ENCODE measurements around the gene FLOT1. TPM values are rescaled to one million over a fixed set of nuclear protein-coding genes. Genes with fewer than 3 reads are reported as not detected.
A peak's percentile ranks its signal among the peaks of the same experiment; 100 is the strongest.

FLOT1 gene
- total RNA-seq, 1 donor from 2014 or later: 80.3 TPM

DNA sequence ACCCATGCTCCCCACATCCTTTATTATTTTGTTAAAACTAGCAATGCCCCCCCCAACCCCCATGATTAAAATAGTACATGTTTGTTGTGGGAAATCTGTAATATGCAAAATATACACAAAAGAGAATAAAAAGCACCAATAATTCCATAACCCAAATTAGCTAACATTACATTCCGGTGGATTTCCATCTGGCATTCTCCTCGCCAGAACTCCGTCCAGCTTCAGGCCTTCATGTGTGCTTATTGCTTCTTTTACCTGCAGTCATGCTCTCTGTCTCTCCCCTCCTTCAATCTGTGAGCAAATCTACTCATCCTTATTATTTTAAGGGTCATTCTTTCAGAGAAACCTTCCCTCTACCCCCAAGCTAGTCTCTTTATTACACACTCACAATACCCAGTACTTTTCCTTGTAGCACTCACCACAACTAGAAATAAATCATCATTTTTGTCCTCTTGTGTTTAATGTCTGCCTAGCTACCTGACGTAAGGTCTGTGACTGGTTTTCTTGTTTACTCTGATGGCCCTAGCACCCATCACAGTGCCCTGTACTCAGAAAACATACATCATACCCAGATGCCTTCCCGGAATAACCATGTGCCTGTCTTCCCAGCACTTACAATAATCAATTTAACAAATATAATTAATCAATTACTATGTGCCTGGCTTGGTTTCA is 27.5 kb upstream of the FLOT1 start:
- Mint-ChIP-seq H3K9me3 (peaks cover 4% of the 10 kb centered on the region), H3K4me3 (peak overlapping the region; percentile 71), H3K36me3 (no peaks in the 10 kb centered on the region), H3K4me1 (peaks cover 62% of the 10 kb centered on the region), H3K27me3 (ENCODE audit: insufficient read depth, low read depth) (peaks cover 10% of the 10 kb centered on the region), H3K27ac (peak overlapping the region; percentile 38)
- Histone ChIP-seq H3K9me3 (ENCODE audit: low read depth) (no peaks in the 10 kb centered on the region), H3K9ac (no peak overlapping the region), H3K36me3 (no peaks in the 10 kb centered on the region), H3K79me2 (ENCODE audit: low read depth) (no peaks in the 10 kb centered on the region), H3F3A (ENCODE audit: low read depth) (peaks cover under 1% of the 10 kb centered on the region), H4K20me1 (ENCODE audit: low read depth) (no peaks in the 10 kb centered on the region), H3K4me3 (no peak overlapping the region), H3K4me2 (peak overlapping the region; percentile 62), H2AFZ (replicated peaks) (peak overlapping the region; percentile 74), H3K4me1 (peaks cover 19% of the 10 kb centered on the region), H3K27ac (no peak overlapping the region), H3K27me3 (no peaks in the 10 kb centered on the region)
- DNase-seq (ENCODE audit: low spot score): no peak
- TF ChIP-seq, protein P1, sequence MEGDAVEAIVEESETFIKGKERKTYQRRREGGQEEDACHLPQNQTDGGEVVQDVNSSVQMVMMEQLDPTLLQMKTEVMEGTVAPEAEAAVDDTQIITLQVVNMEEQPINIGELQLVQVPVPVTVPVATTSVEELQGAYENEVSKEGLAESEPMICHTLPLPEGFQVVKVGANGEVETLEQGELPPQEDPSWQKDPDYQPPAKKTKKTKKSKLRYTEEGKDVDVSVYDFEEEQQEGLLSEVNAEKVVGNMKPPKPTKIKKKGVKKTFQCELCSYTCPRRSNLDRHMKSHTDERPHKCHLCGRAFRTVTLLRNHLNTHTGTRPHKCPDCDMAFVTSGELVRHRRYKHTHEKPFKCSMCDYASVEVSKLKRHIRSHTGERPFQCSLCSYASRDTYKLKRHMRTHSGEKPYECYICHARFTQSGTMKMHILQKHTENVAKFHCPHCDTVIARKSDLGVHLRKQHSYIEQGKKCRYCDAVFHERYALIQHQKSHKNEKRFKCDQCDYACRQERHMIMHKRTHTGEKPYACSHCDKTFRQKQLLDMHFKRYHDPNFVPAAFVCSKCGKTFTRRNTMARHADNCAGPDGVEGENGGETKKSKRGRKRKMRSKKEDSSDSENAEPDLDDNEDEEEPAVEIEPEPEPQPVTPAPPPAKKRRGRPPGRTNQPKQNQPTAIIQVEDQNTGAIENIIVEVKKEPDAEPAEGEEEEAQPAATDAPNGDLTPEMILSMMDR (IDR thresholded peaks at IDR 0.05): no peak
- TF ChIP-seq EZH2 (IDR thresholded peaks at IDR 0.05): no peak
- no peak for TF ChIP-seq EZH2phosphoT487 (IDR thresholded peaks at IDR 0.05)

DNA sequence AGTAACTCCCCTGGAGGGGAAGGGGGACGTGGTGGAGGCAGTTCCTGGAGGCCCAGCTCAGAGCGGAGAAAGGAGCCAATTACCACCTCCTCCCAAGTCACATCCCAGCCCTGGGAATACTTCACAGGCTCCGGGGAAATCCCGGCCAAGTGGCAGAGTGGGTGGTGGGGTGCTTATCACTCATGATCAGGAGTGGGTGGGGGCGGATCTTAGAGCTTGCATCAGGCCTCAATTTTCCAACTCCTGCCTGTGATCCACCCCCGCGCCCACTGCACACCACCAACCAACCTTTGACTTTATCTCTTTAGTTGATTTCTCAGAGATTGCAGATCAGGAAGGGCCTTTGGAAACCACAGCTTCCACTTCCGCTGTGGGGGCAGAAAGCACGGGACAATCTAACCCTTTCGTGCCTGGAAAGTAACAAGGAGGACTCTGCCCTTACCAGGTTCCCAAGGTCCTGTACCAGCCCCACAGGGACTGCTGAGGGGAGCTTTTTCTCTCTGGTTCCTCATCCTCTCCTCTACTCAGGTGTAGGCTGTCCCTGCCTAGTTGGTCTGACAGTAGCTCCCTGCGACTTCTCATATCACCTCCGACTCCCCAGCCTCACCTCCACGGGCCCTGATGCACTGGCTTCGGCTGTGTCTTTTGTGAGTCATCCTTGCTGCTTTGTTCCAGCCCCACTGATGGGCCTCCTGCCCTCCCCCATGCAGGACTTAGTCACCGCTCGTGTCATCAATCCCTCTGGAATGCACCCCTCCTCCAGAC is 26.8 kb upstream of the FLOT1 start:
- Histone ChIP-seq H3K4me1 (peaks cover 26% of the 10 kb centered on the region), H4K20me1 (ENCODE audit: low read depth) (no peaks in the 10 kb centered on the region), H3K9ac (no peak overlapping the region), H2AFZ (replicated peaks) (peak overlapping the region; percentile 74), H3K4me3 (no peak overlapping the region), H3K27ac (no peak overlapping the region), H3K4me2 (peak overlapping the region; percentile 62), H3K36me3 (no peaks in the 10 kb centered on the region), H3K9me3 (ENCODE audit: low read depth) (no peaks in the 10 kb centered on the region), H3F3A (ENCODE audit: low read depth) (peaks cover 8% of the 10 kb centered on the region), H3K79me2 (ENCODE audit: low read depth) (no peaks in the 10 kb centered on the region), H3K27me3 (no peaks in the 10 kb centered on the region)
- Mint-ChIP-seq H3K9me3 (peaks cover 4% of the 10 kb centered on the region), H3K4me3 (peak overlapping the region; percentile 71), H3K27ac (peak overlapping the region; percentile 87), H3K27me3 (ENCODE audit: insufficient read depth, low read depth) (peaks cover 10% of the 10 kb centered on the region), H3K36me3 (no peaks in the 10 kb centered on the region), H3K4me1 (peaks cover 69% of the 10 kb centered on the region)
- TF ChIP-seq EZH2 (IDR thresholded peaks at IDR 0.05): no peak
- no peak for TF ChIP-seq EZH2phosphoT487 (IDR thresholded peaks at IDR 0.05)
- TF ChIP-seq, protein P1 (IDR thresholded peaks at IDR 0.05): no peak
- peak; percentile 57 for DNase-seq (ENCODE audit: low spot score)

DNA sequence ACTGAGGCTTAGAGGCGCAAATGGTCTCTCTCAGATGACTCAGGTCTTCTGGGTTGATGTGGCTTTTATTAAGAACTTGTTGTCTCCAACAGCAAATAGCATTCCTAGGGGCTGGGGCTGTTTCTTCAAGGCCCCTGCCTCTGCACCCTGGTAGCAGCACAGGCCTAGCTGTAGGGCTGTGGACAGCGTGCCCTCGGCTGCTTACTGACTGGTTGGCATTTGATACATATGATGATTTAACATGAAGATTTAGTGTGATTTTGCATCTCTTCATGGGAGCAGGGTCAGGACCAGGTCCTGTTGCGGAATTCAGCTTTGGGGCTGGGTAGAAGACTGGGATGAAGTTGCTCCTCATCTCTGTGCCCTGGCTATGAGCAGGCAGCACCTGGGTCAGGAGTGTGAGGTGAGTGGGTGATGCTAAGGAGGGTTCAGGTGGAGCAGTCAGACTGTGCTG is 26.2 kb upstream of the FLOT1 start:
- Mint-ChIP-seq H3K27ac (peak overlapping the region; percentile 87), H3K27me3 (ENCODE audit: insufficient read depth, low read depth) (peaks cover 10% of the 10 kb centered on the region), H3K4me1 (peaks cover 70% of the 10 kb centered on the region), H3K4me3 (peak overlapping the region; percentile 39), H3K9me3 (peaks cover 4% of the 10 kb centered on the region), H3K36me3 (no peaks in the 10 kb centered on the region)
- H3K9me3 ChIP-seq (ENCODE audit: low read depth): no peaks in the 10 kb centered on the region
- no peaks in the 10 kb centered on the region for H3K27me3 ChIP-seq
- no peaks in the 10 kb centered on the region for H4K20me1 ChIP-seq (ENCODE audit: low read depth)
- no peak for TF ChIP-seq EZH2phosphoT487 (IDR thresholded peaks at IDR 0.05)
- TF ChIP-seq, protein P1 (IDR thresholded peaks at IDR 0.05): no peak
- no peak for TF ChIP-seq EZH2 (IDR thresholded peaks at IDR 0.05)
- peaks cover 14% of the 10 kb centered on the region for H3F3A ChIP-seq (ENCODE audit: low read depth)
- H3K9ac ChIP-seq: no peak overlapping the region
- H3K36me3 ChIP-seq: no peaks in the 10 kb centered on the region
- no peak for DNase-seq (ENCODE audit: low spot score)
- no peak overlapping the region for H3K4me2 ChIP-seq
- no peak overlapping the region for H3K4me3 ChIP-seq
- no peak overlapping the region for H3K27ac ChIP-seq
- peaks cover 32% of the 10 kb centered on the region for H3K4me1 ChIP-seq
- no peak overlapping the region for H2AFZ ChIP-seq (replicated peaks)
- H3K79me2 ChIP-seq (ENCODE audit: low read depth): no peaks in the 10 kb centered on the region
